HG03280 (cell line): ENCODE data around the gene CABP7.

Experiments
- ATAC-seq: cut with Tn5 transposase; IDR thresholded peaks from one replicate; pipeline ENCODE4 v1.9.1; 2021; ENCODE audit warnings: mild to moderate bottlenecking, moderate library complexity; ENCODE audit not compliant: unreplicated experiment

Gene CABP7

DNA sequence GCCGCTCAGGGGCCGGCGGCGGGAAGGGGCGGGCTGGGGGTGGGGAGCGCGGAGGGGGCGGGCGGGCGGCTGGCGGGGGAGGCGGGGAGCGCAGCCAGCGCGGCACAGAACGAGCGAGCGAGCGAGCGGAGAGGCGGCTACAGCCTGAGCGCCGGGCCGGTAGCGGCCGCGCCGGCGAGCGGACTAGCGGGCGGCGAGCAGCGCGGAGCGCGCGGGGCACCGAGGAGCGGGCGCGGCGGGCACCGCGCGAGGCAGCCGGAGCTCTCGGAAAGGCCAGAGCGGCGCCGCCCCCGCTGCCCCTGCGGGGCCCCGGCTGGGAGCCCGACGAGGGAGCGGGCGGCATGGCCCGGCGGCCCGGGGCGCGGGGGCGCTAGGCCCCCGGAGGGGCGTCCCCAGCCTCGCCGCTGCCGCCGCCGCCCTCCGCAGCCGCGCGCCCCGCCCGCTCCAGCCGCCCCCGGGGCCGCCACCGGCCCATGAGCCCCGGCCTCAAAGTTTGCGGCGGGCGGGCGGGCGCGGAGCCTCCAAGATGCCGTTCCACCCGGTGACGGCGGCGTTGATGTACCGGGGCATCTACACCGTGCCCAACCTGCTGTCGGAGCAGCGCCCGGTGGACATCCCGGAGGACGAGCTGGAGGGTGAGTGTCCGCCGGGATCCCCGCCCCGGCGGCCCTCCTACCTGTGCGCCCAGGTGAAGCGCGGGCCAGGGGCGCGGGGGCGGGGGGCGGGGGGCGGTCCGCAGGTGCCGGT is at the start of gene CABP7:
CABP7 (plus strand) TSS at position 105 of the 747 bp plus-strand sequence; CDS start at position 527, 422 bp downstream.
- ATAC-seq: no peak

DNA sequence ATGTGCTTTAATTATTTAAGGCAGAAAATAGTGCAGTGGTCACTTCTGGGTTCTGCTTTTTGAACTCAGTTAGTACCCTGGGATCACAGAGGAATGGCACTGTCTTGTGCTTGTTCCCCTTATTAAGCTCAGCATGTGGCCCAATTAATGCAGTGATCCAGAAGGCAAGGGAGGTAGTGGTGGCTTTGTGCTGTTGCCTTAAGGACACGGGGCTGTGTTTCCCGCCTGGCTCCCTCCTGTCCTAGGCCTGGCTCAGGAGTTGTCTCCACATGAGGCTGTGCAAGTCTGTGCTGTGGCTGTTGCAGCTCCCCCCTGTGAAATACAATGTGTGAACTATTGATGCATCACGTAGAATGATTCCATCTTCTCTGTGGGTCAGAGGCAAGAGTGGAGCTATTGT is 49.2 kb upstream of the CABP7 start:
- no peak for ATAC-seq

GRCh38 chr22:29673361-29674066 is 46.3 kb upstream of the CABP7 start:
- ATAC-seq: no peak

GRCh38 chr22:29674121-29674520 is 45.7 kb upstream of the CABP7 start:
- ATAC-seq: no peak

DNA sequence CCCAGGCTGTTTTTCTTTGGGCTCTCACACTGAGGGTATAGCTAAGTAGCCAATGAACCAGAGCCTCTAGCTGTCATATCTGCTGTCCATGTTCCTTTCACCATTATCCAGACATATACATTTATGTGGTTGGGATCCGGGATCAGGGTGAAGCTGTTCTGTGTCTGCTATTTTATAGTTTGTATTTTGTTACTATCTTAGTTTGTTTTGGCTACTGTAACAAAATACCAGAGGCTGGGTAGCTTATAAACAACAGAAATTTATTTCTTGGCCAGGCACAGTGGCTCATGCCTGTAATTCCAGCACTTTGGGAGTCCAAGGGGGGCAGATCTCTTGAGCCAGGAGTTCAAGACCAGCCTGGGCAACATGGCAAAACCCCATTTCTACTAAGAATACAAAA is 40.5 kb upstream of the CABP7 start:
- no peak for ATAC-seq

DNA sequence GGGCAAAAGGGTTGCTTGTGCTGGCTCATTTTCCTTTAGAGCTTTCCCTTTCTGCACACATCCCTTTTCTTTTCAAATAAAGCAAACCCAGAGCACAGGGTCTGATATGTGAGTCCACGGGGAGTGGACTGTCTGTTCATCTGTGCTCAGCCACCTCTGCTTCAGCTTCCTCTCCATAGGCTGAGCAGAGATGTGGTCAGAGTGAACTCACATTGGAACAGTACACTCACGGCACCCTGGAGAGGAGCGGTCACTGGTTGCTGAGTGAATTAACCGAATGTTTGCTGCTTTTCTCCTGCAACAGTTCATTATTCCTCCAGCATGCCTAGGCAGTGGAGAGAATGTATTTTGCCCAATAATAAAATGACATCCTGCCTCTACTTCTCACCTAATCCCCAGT is 36.3 kb upstream of the CABP7 start:
- ATAC-seq: no peak

DNA sequence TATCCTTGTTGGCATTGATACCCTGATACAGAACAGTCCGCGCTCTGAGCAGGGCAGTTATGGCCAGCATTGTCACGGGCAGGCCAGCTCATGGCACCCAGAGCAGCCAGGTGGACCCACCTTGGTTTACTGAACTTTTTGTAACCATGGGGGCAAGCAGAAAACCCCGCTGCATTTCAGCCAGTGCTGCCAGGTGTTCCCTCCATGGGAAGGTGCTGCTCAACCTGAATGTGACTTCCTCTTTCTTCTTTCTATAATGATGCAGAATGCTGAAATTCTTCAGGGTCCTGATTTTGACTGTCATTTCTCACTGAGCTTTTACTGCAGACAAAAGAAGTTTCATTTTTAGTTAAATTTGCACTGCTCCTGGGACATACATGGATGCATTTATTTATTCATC is 35.6 kb upstream of the CABP7 start:
- ATAC-seq: no peak

- no peak for ATAC-seq
Observed at GRCh38 chr22:29689206-29689879, 30.5 kb upstream of the CABP7 start.

GRCh38 chr22:29689880-29690213 is 30.0 kb upstream of the CABP7 start:
- ATAC-seq: no peak

DNA sequence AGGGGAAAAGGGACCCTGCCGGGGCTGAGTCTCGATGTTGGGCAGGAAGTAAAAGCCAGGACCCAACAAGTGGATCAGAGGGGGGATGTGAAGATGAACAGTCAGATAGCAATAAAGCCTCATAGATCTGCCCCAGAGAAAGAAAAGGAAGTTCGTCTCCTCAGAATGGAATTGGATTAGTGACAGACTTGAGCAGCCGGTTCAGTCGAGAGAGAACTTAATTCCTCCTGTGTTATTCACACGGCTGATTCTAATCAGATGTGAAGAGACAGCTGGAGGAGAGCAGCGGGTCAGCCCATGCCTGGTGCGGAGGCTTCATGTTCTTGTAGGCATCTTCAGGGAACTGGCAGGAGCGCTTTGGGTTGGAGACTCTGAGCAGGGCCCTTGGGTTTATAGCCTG is 29.3 kb upstream of the CABP7 start:
- ATAC-seq: no peak

DNA sequence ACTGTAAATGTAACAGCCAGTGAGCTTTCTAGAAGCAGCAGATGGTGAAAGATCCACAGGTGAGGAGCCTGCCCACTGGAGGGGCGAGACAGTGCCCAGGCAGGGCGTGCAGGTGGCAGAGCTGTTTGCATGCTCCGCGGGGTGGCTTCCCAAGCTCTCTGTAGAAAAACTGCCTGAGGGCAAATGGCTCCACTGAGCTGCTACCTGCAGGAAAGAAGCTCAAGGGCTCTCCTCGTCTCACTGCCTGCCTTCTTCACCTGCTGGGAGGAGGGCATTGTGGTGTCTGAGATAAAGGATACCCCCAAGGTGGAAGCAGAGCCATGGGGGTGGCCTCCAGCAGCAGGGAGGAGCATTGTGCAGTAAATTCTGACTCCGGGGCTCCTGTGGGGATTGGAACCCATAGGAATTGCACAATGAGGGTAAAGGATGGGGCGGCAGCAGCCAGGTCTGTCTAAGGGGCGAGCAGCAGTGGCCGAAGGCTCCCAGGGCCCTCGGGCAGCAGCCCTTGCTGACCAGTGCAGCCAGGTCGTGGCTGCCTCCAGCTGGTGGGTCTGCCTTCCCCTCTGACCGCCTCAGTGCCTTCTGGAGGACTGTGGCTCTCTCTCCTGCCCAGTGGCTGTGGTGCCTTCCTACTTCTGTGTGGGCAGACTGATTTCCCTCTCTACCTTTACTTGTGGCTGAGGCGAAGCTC is 28.0 kb upstream of the CABP7 start:
- ATAC-seq: no peak

DNA sequence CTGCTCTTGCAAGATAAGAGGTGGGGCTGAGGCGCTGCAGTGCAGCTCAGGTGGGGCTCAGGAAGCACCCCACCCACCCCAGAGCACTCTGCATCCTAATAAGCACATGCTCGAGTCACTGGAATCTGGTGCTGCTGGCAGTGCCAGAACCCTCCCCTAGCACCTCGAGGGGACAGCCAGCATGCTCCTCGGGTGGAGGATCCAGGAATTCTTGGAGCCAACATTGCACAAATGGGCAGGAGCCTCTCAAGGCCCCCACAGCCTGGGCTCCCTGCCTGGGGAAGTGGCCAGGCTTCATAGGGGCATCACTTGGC is 27.5 kb upstream of the CABP7 start:
- ATAC-seq: no peak

DNA sequence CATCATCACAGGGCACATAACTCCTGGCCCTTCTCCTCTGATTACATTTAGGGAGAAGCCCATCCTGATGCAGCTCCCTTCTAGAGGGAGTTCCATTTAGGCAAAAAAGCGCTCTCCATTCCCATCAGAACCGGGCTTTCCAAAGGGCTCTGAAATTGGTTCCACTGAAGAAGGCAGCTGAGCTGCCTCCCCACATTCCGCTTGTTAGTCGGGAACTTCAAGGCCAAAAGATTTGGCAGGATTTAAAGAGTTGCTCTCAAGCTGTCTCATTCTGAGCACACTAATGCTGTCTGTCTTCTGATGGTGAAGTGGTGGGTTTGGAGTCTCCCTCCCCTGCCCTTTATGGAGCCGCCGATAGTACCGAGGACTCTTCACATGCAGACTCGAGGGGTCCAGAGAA is 26.6 kb upstream of the CABP7 start:
- no peak for ATAC-seq

DNA sequence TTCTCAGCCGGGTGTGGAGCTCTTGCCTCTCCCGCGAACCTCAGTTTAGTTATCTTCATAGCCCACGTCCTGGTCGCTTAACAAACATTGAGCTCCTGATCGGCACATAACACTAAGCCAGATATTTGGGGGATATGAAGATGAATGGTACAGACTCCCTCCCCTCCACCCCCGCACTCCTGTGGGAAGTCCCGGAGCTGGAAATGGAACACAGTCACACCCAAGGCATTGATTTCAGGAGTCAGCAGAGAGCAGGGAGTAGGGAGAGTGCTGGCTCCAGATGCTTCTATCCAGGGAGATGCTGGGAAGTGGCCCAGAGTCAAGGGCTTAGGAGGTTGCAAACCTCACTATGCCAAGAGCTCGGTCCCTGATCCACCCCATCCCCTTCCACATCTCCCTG is 26.1 kb upstream of the CABP7 start:
- no peak for ATAC-seq

DNA sequence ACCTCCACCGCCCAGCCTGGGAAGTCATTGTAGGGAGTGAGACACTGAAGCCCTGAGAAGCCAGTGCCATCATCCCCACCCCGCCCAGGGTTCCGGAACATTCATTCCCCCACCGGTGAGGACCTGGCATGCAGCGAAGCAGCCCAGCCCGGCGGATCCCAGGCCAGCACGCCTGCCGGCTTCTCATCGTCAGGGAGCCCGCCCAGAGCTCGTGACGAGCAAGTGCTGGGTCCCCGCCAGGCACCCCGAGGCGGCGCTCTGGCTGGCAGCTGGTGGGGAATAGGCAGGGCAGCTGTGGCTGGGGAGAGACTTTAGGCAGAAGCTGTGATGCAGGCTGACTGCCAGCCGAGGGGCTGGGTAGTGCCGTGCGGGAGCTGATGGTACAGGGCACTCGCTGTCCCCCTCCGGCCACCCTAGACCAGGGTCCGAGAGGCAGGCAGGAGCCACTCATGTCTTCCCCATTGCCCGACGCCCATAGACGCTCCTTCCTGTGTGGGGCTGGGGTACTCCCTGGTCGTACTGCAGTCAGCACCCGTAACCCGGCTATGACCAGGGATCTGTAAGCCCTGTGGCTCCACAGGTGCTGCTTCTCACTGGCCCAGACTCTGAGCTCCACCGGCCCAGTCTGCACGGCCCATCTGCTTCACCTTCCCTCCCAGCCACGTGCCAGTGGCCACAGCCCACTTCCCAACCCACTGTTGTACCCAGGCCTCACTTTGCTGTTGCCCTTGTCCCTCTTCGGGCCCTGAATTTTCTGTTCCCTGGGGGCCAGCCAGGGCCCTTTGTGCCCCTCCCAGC is 24.5 kb upstream of the CABP7 start:
- ATAC-seq: no peak

GRCh38 chr22:29697853-29698598 is 21.8 kb upstream of the CABP7 start:
- ATAC-seq: no peak

GRCh38 chr22:29700206-29700899 is 19.4 kb upstream of the CABP7 start:
- ATAC-seq: no peak

DNA sequence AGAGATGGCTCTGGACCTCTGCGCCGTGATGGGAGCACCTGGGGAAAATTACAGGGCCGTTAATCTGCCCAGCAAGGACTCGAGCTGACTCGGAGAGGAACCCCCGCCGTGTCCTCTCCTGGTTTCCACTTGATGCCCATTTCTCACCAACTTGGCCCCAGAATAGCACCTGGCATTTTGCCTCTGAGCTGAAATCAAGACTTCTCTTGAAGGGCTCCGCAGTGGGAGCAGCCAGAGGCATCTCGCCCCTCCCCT is 19.0 kb upstream of the CABP7 start:
- no peak for ATAC-seq

DNA sequence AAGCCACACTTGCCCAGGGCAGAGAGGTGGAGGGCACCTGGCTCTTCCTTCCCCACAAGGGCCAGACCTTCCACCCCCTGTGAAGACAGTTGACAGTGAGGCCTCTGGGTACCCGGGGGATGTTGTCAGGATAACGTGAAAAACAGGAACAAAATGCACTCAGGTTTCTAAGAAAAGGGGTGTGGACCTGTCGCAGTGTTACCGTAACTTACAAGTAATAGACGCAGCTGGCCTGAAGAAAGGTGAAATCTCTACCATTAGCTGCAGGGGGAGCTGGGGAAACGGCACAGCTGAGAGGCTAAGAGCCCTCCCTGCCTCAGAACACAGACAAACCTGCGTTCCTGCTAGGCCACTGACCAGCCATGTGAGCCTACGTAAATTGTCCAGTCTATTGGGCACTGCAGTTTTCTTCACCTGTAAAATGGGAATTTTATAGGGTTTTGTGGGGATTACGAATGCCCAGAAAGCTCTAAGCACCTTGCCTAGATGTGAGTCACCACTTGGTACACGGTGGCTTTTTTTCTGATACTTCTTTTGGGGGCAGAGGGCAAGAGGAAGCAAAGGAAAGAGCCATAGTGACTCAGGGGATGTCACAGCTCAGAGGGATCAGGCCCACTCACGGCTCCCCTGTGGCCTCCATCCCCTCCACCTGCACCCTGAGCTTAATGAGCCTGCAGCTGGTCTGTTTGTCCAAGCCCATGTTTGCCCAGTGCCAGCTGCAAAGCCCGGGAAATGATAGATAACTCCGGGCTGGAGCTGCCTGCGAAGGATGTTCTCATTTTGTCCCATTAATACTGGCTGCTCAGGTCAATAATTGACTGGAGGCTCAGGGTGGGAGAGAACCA is 18.4 kb upstream of the CABP7 start:
- no peak for ATAC-seq
